MM.1S (cell line): Measurements from ENCODE around the gene YY1AP1.
"Not testable (repeated sequence)": the region's sequence is repeated elsewhere in the genome, so short reads cannot be mapped to it uniquely, and the experiment has no call there.

ENCODE experiments used
- DNase-seq: peaks from one replicate; pipeline ENCODE4 v3.0.0-alpha.2; 2015
- H2AFZ ChIP-seq: fragments of 300-600 bp; sonication (generic); 2 replicates; pipeline ENCODE4 v1.6.0; 2016; ENCODE audit warnings: antibody characterized with exemption, low read length
- H3F3A ChIP-seq: fragments of 300-600 bp; sonication (generic); 2 replicates; pipeline ENCODE4 v1.6.1; 2016; ENCODE audit warnings: mild to moderate bottlenecking, antibody characterized with exemption, low read length, moderate library complexity, mixed read lengths; ENCODE audit not compliant: insufficient read depth
- H3K27ac ChIP-seq: fragments of 300-600 bp; sonication (generic); 2 replicates; pipeline ENCODE4 v1.5.1; 2016; ENCODE audit warnings: mild to moderate bottlenecking, low read length
- H3K27me3 ChIP-seq: fragments of 300-600 bp; sonication (generic); replicated peaks from 2 replicates; pipeline ENCODE4 v1.6.0; 2016; ENCODE audit warnings: low read length; ENCODE audit not compliant: insufficient read depth
- H3K36me3 ChIP-seq: fragments of 300-600 bp; sonication (generic); replicated peaks from 2 replicates; pipeline ENCODE4 v1.6.1; 2016; ENCODE audit warnings: mild to moderate bottlenecking, low read length, mixed read lengths; ENCODE audit not compliant: insufficient read depth
- H3K4me1 ChIP-seq: fragments of 300-600 bp; sonication (generic); 2 replicates; pipeline ENCODE4 v1.6.1; 2016; ENCODE audit warnings: low read length, mixed read lengths
- H3K4me2 ChIP-seq: fragments of 300-600 bp; sonication (generic); 2 replicates; pipeline ENCODE4 v1.6.0; 2016; ENCODE audit warnings: low read depth, low read length
- H3K4me3 ChIP-seq: fragments of 300-600 bp; sonication (generic); 2 replicates; pipeline ENCODE4 v1.5.1; 2016; ENCODE audit warnings: low read length, mixed read lengths
- H3K79me2 ChIP-seq: fragments of 300-600 bp; sonication (generic); 2 replicates; pipeline ENCODE4 v1.6.1; 2016; ENCODE audit warnings: mixed run types, low read length, mixed read lengths
- H3K9ac ChIP-seq: fragments of 300-600 bp; sonication (generic); 2 replicates; pipeline ENCODE4 v1.6.1; 2016; ENCODE audit warnings: low read length, mixed read lengths
- H3K9me2 ChIP-seq: fragments of 300-600 bp; sonication (generic); replicated peaks from 2 replicates; pipeline ENCODE4 v1.6.1; 2016; ENCODE audit warnings: mild to moderate bottlenecking, low read length, mixed read lengths; ENCODE audit not compliant: insufficient read depth
- H3K9me3 ChIP-seq: fragments of 300-600 bp; sonication (generic); replicated peaks from 2 replicates; pipeline ENCODE4 v1.6.1; 2016; ENCODE audit warnings: mild to moderate bottlenecking, low read length, mixed read lengths; ENCODE audit not compliant: insufficient read depth
- H4K20me1 ChIP-seq: fragments of 300-600 bp; sonication (generic); 2 replicates; pipeline ENCODE4 v1.6.1; 2016; ENCODE audit warnings: mild to moderate bottlenecking, low read length, moderate library complexity, mixed read lengths; ENCODE audit not compliant: insufficient read depth
- EZH2 ChIP-seq: fragments of 300-600 bp; sonication (generic); optimal IDR thresholded peaks from 2 replicates; pipeline ENCODE3; 2017; ENCODE audit warnings: low read depth, mild to moderate bottlenecking, antibody characterized with exemption, low read length, mixed read lengths
- EZH2phosphoT487 ChIP-seq: fragments of 300-600 bp; sonication (generic); IDR thresholded peaks from 2 replicates; pipeline ENCODE4 v1.6.1; 2018; ENCODE audit warnings: antibody characterized with exemption, low read length
- TF ChIP-seq, protein P1 (sequence below): fragments of 300-600 bp; sonication (generic); IDR thresholded peaks from 2 replicates; pipeline ENCODE4 v1.5.1; 2016; ENCODE audit warnings: antibody characterized with exemption, low read length, mixed read lengths

YY1AP1 gene

DNA sequence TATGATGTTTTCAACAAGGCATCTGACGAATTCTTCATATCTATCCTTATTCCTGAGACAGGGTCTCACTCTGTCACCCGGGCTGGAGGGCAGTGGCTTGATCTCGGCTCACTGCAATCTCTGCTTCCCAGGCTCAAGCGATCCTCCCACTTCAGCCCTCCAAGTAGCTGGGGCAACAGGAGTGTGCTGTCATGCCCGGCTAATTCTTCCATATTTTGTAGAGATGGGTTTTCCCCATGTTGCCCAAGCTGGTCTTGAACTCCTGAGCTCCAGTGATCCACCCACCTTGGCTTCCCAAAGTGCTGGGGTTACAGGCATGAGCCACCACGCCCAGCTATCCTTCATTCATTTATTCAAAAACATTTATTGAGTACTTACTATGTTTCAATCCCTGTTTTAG, 8.0 kb downstream of the YY1AP1 start:
- Histone ChIP-seq H3K79me2 (peaks cover 70% of the 10 kb centered on the region), H3K4me3 (no peak overlapping the region), H3K9me3 (no peaks in the 10 kb centered on the region), H3K4me2 (no peak overlapping the region), H3K9me2 (no peaks in the 10 kb centered on the region), H3K27me3 (no peaks in the 10 kb centered on the region), H3K36me3 (peaks cover 14% of the 10 kb centered on the region), H2AFZ (no peak overlapping the region), H3K4me1 (no peaks in the 10 kb centered on the region), H4K20me1 (peaks cover 19% of the 10 kb centered on the region), H3K27ac (no peak overlapping the region), H3K9ac (no peak overlapping the region), H3F3A (no peaks in the 10 kb centered on the region)
- peak; percentile 4 for DNase-seq
- TF ChIP-seq, protein P1, sequence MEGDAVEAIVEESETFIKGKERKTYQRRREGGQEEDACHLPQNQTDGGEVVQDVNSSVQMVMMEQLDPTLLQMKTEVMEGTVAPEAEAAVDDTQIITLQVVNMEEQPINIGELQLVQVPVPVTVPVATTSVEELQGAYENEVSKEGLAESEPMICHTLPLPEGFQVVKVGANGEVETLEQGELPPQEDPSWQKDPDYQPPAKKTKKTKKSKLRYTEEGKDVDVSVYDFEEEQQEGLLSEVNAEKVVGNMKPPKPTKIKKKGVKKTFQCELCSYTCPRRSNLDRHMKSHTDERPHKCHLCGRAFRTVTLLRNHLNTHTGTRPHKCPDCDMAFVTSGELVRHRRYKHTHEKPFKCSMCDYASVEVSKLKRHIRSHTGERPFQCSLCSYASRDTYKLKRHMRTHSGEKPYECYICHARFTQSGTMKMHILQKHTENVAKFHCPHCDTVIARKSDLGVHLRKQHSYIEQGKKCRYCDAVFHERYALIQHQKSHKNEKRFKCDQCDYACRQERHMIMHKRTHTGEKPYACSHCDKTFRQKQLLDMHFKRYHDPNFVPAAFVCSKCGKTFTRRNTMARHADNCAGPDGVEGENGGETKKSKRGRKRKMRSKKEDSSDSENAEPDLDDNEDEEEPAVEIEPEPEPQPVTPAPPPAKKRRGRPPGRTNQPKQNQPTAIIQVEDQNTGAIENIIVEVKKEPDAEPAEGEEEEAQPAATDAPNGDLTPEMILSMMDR = no peak
- TF ChIP-seq EZH2 (no peak), EZH2phosphoT487 (no peak)

DNA sequence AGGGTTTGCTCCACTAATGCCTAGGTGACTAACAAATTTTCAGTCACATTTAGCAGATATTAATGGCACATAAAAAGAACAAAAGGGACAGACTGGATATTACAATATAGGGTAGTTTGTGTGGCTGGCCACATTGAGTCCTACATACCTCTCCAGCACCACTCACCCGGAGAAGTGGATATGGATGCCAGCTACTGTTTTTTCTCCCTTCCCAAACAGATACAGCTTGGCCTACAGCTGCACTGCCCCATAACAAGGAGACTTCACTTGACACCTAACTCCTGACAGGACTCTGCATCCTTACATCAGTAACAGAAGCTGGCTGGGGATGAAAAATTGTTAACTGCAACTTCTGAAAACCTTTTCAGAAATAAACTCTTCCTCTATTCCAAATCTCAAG, 9.6 kb downstream of the YY1AP1 start:
- not testable (repeated sequence) for H3K9me3 ChIP-seq, H3K4me1 ChIP-seq, H3K4me3 ChIP-seq, H2AFZ ChIP-seq, H3K27me3 ChIP-seq, H3F3A ChIP-seq, H3K4me2 ChIP-seq, DNase-seq, H3K27ac ChIP-seq, H3K9ac ChIP-seq, H4K20me1 ChIP-seq, H3K9me2 ChIP-seq
- Histone ChIP-seq H3K36me3 (peaks cover 15% of the 10 kb centered on the region), H3K79me2 (peaks cover 61% of the 10 kb centered on the region)

DNA sequence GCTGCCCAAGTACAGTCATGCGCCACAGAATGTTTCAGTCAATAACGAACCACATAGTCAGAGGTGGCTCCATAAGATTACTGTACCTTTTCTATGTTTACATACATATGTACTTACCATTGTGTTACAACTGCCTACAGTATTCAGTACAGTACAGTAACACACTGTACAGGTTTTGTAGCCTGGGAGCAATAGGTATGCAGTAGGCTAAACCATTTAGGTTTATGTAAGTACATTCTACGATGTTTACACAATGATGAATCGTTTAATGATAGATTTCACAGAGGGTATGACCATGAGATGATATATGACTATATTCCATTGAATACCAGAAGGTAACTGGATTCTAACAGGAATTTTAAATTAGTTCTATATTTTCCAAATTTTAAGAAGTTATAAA, 10.5 kb downstream of the YY1AP1 start:
- no peak overlapping the region for H3K4me3 ChIP-seq
- H2AFZ ChIP-seq = no peak overlapping the region
- no peaks in the 10 kb centered on the region for H3K9me3 ChIP-seq
- H3K27me3 ChIP-seq = no peaks in the 10 kb centered on the region
- H3K9ac ChIP-seq = no peak overlapping the region
- no peak overlapping the region for H3K27ac ChIP-seq
- H3K4me2 ChIP-seq = no peak overlapping the region
- no peaks in the 10 kb centered on the region for H4K20me1 ChIP-seq
- no peak for TF ChIP-seq EZH2
- TF ChIP-seq EZH2phosphoT487 = no peak
- TF ChIP-seq, protein P1 = no peak
- H3K9me2 ChIP-seq = no peaks in the 10 kb centered on the region
- DNase-seq = peak; percentile 4
- H3K79me2 ChIP-seq = peaks cover 56% of the 10 kb centered on the region
- no peaks in the 10 kb centered on the region for H3F3A ChIP-seq
- H3K4me1 ChIP-seq = no peaks in the 10 kb centered on the region
- peaks cover 20% of the 10 kb centered on the region for H3K36me3 ChIP-seq

DNA sequence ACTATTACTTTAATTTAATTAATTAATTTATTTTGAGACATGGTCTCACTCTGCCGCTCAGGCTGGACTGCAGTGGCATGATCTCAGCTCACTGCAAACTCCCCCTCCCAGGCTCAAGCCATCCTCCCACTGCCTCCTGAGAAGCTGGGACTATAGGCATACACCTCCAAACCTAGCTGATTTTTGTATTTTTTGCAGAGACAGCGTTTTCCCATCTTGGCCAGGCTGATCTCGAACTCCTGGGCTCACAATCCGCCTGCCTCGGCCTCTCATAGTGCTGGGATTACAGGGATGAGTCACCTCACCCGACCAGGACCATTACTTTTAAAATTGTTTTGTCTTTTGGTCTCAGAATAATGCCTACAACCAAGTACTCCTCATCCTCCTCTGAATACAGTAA, 15.6 kb downstream of the YY1AP1 start:
- H3K4me1 ChIP-seq = no peaks in the 10 kb centered on the region
- H3K36me3 ChIP-seq = peaks cover 38% of the 10 kb centered on the region
- no peaks in the 10 kb centered on the region for H4K20me1 ChIP-seq
- no peak overlapping the region for H3K9ac ChIP-seq
- no peaks in the 10 kb centered on the region for H3K9me3 ChIP-seq
- H3K9me2 ChIP-seq = no peaks in the 10 kb centered on the region
- no peak overlapping the region for H3K4me3 ChIP-seq
- no peak overlapping the region for H3K4me2 ChIP-seq
- H3K27me3 ChIP-seq = no peaks in the 10 kb centered on the region
- no peaks in the 10 kb centered on the region for H3F3A ChIP-seq
- no peak overlapping the region for H3K27ac ChIP-seq
- H2AFZ ChIP-seq = no peak overlapping the region
- TF ChIP-seq, protein P1 = no peak
- TF ChIP-seq EZH2 (no peak), EZH2phosphoT487 (no peak)
- DNase-seq = peak; percentile 2
- peaks cover 19% of the 10 kb centered on the region for H3K79me2 ChIP-seq
